ENCODE measurements around the gene GNAO1. TPM values are rescaled to one million over a fixed set of nuclear protein-coding genes. Genes with fewer than 3 reads are reported as not detected.

The GNAO1 gene
- total and polyA plus RNA-seq, 2 donors (not counting 1 experiment from before 2014, with no cell fraction given): 0.13 to 5.1 TPM

GRCh38 chr16:56234737-56235136 lies 43.4 kb downstream of the GNAO1 start:
- CTCF ChIA-PET: no interaction called here
- no peaks in the 10 kb centered on the region for H3K4me1 Mint-ChIP-seq
- no peak overlapping the region for H3K4me3 Mint-ChIP-seq
- no peaks in the 10 kb centered on the region for H3K4me1 ChIP-seq (ENCODE audit: control insufficient read depth in 2 of 2, insufficient read depth in 2 of 2, low read length in 2 of 2)
- TF ChIP-seq CTCF (IDR thresholded peaks at IDR 0.05): no peak
- DNase-seq (no peak), ATAC-seq (ENCODE audit: low read depth) (no peak)
- no peak overlapping the region for H3K4me2 ChIP-seq (replicated peaks; ENCODE audit: low read depth, low read length, poor library complexity, severe bottlenecking)
- H3K27me3 ChIP-seq (replicated peaks in 1 of 4; ENCODE audit: control extremely low read depth in 1 of 4, control insufficient read depth in 3 of 4, insufficient read depth in 4 of 4, low read length in 3 of 4): no peaks in the 10 kb centered on the region
- 100% methylated on average over 2 of the region's 5 CpGs for WGBS (ENCODE audit: insufficient coverage)
- H3K27ac Mint-ChIP-seq: no peak overlapping the region
- H2AFZ ChIP-seq (ENCODE audit: insufficient read depth, low read depth, low read length, poor library complexity, severe bottlenecking): no peak overlapping the region
- peaks cover 14% of the 10 kb centered on the region for H3K27me3 Mint-ChIP-seq
- H3K9me3 ChIP-seq (ENCODE audit: control extremely low read depth in 1 of 3, control insufficient read depth in 2 of 3, insufficient read depth in 1 of 3, low read length in 2 of 3): no peaks in the 10 kb centered on the region
- intact Hi-C loops (cut with micrococcal nuclease): no loop called here
- H3K27ac ChIP-seq (ENCODE audit: low read length in 2 of 2): no peak overlapping the region
- no peaks in the 10 kb centered on the region for H4K20me1 ChIP-seq (ENCODE audit: control insufficient read depth, insufficient read depth, low read length, poor library complexity, severe bottlenecking)
- POLR2A ChIA-PET: no interaction called here
- H3K4me3 ChIP-seq (ENCODE audit: control extremely low read depth in 1 of 5, extremely low read depth in 1 of 5, insufficient read depth in 1 of 5, low read depth in 2 of 5, low read length in 4 of 5): no peak overlapping the region
- H3K79me2 ChIP-seq (ENCODE audit: control insufficient read depth, insufficient read depth, low read length): no peaks in the 10 kb centered on the region
- H3K36me3 ChIP-seq (replicated peaks in 1 of 2; ENCODE audit: control extremely low read depth in 1 of 2, control insufficient read depth in 1 of 2, extremely low read depth in 1 of 2, insufficient read depth in 2 of 2, low read length in 1 of 2): no peaks in the 10 kb centered on the region
- H3K9ac ChIP-seq (ENCODE audit: low read length): no peak overlapping the region
- H3K9me3 Mint-ChIP-seq (ENCODE audit: insufficient read depth): no peaks in the 10 kb centered on the region

GRCh38 chr16:56237451-56237930 lies 46.2 kb downstream of the GNAO1 start:
- Histone ChIP-seq H3K4me2 (replicated peaks; ENCODE audit: low read depth, low read length, poor library complexity, severe bottlenecking) (no peak overlapping the region), H3K79me2 (ENCODE audit: control insufficient read depth, insufficient read depth, low read length) (no peaks in the 10 kb centered on the region), H3K9ac (ENCODE audit: low read length) (no peak overlapping the region), H3K36me3 (replicated peaks in 1 of 2; ENCODE audit: control extremely low read depth in 1 of 2, control insufficient read depth in 1 of 2, extremely low read depth in 1 of 2, insufficient read depth in 2 of 2, low read length in 1 of 2) (no peaks in the 10 kb centered on the region), H3K27ac (ENCODE audit: low read length in 2 of 2) (no peak overlapping the region), H3K27me3 (replicated peaks in 1 of 4; ENCODE audit: control extremely low read depth in 1 of 4, control insufficient read depth in 3 of 4, insufficient read depth in 4 of 4, low read length in 3 of 4) (no peaks in the 10 kb centered on the region), H3K4me3 (ENCODE audit: control extremely low read depth in 1 of 5, extremely low read depth in 1 of 5, insufficient read depth in 1 of 5, low read depth in 2 of 5, low read length in 4 of 5) (no peak overlapping the region), H3K9me3 (ENCODE audit: control extremely low read depth in 1 of 3, control insufficient read depth in 2 of 3, insufficient read depth in 1 of 3, low read length in 2 of 3) (no peaks in the 10 kb centered on the region), H3K4me1 (ENCODE audit: control insufficient read depth in 2 of 2, insufficient read depth in 2 of 2, low read length in 2 of 2) (no peaks in the 10 kb centered on the region), H2AFZ (ENCODE audit: insufficient read depth, low read depth, low read length, poor library complexity, severe bottlenecking) (no peak overlapping the region), H4K20me1 (ENCODE audit: control insufficient read depth, insufficient read depth, low read length, poor library complexity, severe bottlenecking) (no peaks in the 10 kb centered on the region)
- Mint-ChIP-seq H3K4me1 (no peaks in the 10 kb centered on the region), H3K9me3 (ENCODE audit: insufficient read depth) (no peaks in the 10 kb centered on the region), H3K27me3 (peaks cover 12% of the 10 kb centered on the region), H3K4me3 (no peak overlapping the region), H3K27ac (no peak overlapping the region)
- DNase-seq: no peak
- POLR2A ChIA-PET: no interaction called here
- TF ChIP-seq EZH2 (IDR thresholded peaks at IDR 0.05; ENCODE audit: borderline replicate concordance, insufficient read depth, low read depth, low read length, poor library complexity, severe bottlenecking) (no peak), CTCF (IDR thresholded peaks at IDR 0.05) (no peak)
- 100% methylated on average over 4 of the region's 6 CpGs for WGBS (ENCODE audit: insufficient coverage)
- no peak for ATAC-seq (ENCODE audit: low read depth)
- intact Hi-C loops (cut with micrococcal nuclease): no loop called here
- CTCF ChIA-PET: no interaction called here

Measured in B cell (primary cell).